Osteoblast (primary cell): ENCODE data around the gene TBC1D5. TPM values are rescaled to one million over a fixed set of nuclear protein-coding genes. Genes with fewer than 3 reads are reported as not detected.

Experiments used
- DNase-seq: peaks from one replicate; pipeline ENCODE4 v3.0.0; 2011; ENCODE audit warnings: low spot score, mixed read lengths; ENCODE audit not compliant: insufficient read length; ENCODE audit errors: missing footprints
- H2AFZ ChIP-seq: 2 replicates; pipeline ENCODE4 v1.6.0; 2011; ENCODE audit warnings: mild to moderate bottlenecking, low read length
- H3K27ac ChIP-seq: 2 replicates; pipeline ENCODE4 v1.5.1; 2011; ENCODE audit warnings: mild to moderate bottlenecking, low read depth, low read length, moderate library complexity
- H3K27me3 ChIP-seq: 2 replicates; pipeline ENCODE4 v1.6.0; 2012; ENCODE audit warnings: mild to moderate bottlenecking, control low read depth, inconsistent platforms, low read length, moderate library complexity; ENCODE audit not compliant: insufficient read depth
- H3K36me3 ChIP-seq: 2 replicates; pipeline ENCODE4 v1.5.1; 2011; ENCODE audit warnings: mild to moderate bottlenecking, low read length, control low read depth, moderate library complexity; ENCODE audit not compliant: insufficient read depth
- H3K4me1 ChIP-seq: 2 replicates; pipeline ENCODE4 v1.5.1; 2011; ENCODE audit warnings: mild to moderate bottlenecking, low read length, control low read depth, moderate library complexity; ENCODE audit not compliant: insufficient read depth
- H3K4me2 ChIP-seq: 2 replicates; pipeline ENCODE4 v1.6.0; 2011; ENCODE audit warnings: mild to moderate bottlenecking, low read length; ENCODE audit not compliant: insufficient read depth
- H3K4me3 ChIP-seq: fragments of 200-600 bp; sonication (generic); 3 replicates; pipeline ENCODE4 v1.5.1; 2012; ENCODE audit warnings: mild to moderate bottlenecking, low read length, inconsistent platforms; ENCODE audit not compliant: insufficient read depth
- H3K79me2 ChIP-seq: 2 replicates; pipeline ENCODE4 v1.6.0; 2012; ENCODE audit warnings: mild to moderate bottlenecking, low read length, control low read depth, inconsistent platforms; ENCODE audit not compliant: insufficient read depth
- H3K9me3 ChIP-seq: 2 replicates; pipeline ENCODE4 v1.5.1; 2011; ENCODE audit warnings: low read depth, low read length, control low read depth
- H4K20me1 ChIP-seq: 2 replicates; pipeline ENCODE4 v1.6.0; 2012; ENCODE audit warnings: mild to moderate bottlenecking, low read length, control low read depth; ENCODE audit not compliant: insufficient read depth
- total RNA-seq: library from RNA; depleted of rRNA; stranded (reverse); fragments of >200 nt; gene quantifications from 2 replicates; pipeline ENCODE4 v1.2.3, GENCODE V29; 2012
- TF ChIP-seq, protein P1 (sequence below): IDR thresholded peaks from 2 replicates; pipeline ENCODE4 v1.5.1; 2011; ENCODE audit warnings: mild to moderate bottlenecking, low read depth, low read length, moderate library complexity; ENCODE audit errors: extremely low read depth

Gene TBC1D5
- total RNA-seq, 1 donor = 117 TPM

GRCh38 chr3:17411157-17411877 is 331.1 kb downstream of the TBC1D5 start:
- no peak overlapping the region for H2AFZ ChIP-seq
- no peak overlapping the region for H3K4me2 ChIP-seq
- TF ChIP-seq, protein P1, sequence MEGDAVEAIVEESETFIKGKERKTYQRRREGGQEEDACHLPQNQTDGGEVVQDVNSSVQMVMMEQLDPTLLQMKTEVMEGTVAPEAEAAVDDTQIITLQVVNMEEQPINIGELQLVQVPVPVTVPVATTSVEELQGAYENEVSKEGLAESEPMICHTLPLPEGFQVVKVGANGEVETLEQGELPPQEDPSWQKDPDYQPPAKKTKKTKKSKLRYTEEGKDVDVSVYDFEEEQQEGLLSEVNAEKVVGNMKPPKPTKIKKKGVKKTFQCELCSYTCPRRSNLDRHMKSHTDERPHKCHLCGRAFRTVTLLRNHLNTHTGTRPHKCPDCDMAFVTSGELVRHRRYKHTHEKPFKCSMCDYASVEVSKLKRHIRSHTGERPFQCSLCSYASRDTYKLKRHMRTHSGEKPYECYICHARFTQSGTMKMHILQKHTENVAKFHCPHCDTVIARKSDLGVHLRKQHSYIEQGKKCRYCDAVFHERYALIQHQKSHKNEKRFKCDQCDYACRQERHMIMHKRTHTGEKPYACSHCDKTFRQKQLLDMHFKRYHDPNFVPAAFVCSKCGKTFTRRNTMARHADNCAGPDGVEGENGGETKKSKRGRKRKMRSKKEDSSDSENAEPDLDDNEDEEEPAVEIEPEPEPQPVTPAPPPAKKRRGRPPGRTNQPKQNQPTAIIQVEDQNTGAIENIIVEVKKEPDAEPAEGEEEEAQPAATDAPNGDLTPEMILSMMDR = no peak
- no peaks in the 10 kb centered on the region for H4K20me1 ChIP-seq
- H3K9me3 ChIP-seq = no peaks in the 10 kb centered on the region
- no peak for DNase-seq
- no peaks in the 10 kb centered on the region for H3K36me3 ChIP-seq
- no peaks in the 10 kb centered on the region for H3K79me2 ChIP-seq
- no peaks in the 10 kb centered on the region for H3K27me3 ChIP-seq
- H3K4me3 ChIP-seq = no peak overlapping the region
- H3K4me1 ChIP-seq = no peaks in the 10 kb centered on the region
- no peak overlapping the region for H3K27ac ChIP-seq

DNA sequence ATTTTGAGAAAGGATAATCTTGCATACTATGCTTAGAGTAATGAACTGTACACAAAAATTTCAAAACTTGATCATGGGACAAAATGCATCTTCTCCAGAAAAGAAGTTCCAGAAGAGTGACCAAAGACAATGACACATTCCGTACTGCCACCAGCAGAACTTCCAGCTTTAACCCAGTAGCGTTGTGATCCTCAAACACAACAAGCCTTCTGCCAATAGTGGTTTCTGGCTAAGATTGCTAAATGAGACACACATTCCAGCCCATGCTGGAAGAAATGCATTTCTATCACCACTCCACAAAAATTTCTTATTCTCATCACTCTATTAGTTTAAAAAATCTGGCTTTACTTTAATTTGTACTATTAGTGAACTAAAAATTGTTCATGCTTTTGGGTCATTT is 334.9 kb downstream of the TBC1D5 start:
- Histone ChIP-seq H4K20me1 (no peaks in the 10 kb centered on the region), H3K27me3 (no peaks in the 10 kb centered on the region), H3K79me2 (no peaks in the 10 kb centered on the region), H2AFZ (no peak overlapping the region), H3K36me3 (no peaks in the 10 kb centered on the region), H3K4me1 (no peaks in the 10 kb centered on the region), H3K4me3 (no peak overlapping the region), H3K4me2 (no peak overlapping the region), H3K27ac (no peak overlapping the region), H3K9me3 (no peaks in the 10 kb centered on the region)
- TF ChIP-seq, protein P1 = no peak
- DNase-seq = no peak

GRCh38 chr3:17404548-17404947 is 337.9 kb downstream of the TBC1D5 start:
- peaks cover 4% of the 10 kb centered on the region for H3K4me1 ChIP-seq
- TF ChIP-seq, protein P1 = no peak

GRCh38 chr3:17402442-17402841 is 340.0 kb downstream of the TBC1D5 start:
- no peaks in the 10 kb centered on the region for H3K79me2 ChIP-seq
- no peak for DNase-seq
- peaks cover 4% of the 10 kb centered on the region for H3K4me1 ChIP-seq
- no peak overlapping the region for H2AFZ ChIP-seq
- TF ChIP-seq, protein P1 = no peak
- no peak overlapping the region for H3K27ac ChIP-seq
- H4K20me1 ChIP-seq = peaks cover 5% of the 10 kb centered on the region
- H3K27me3 ChIP-seq = no peaks in the 10 kb centered on the region
- H3K9me3 ChIP-seq = no peaks in the 10 kb centered on the region
- no peak overlapping the region for H3K4me3 ChIP-seq
- peaks cover 3% of the 10 kb centered on the region for H3K36me3 ChIP-seq
- H3K4me2 ChIP-seq = no peak overlapping the region

More at GRCh38 chr3:17404548-17404947, 337.9 kb downstream of the TBC1D5 start:
- Histone ChIP-seq H4K20me1 (peaks cover 5% of the 10 kb centered on the region), H3K79me2 (no peaks in the 10 kb centered on the region), H3K36me3 (peaks cover 3% of the 10 kb centered on the region), H3K4me2 (no peak overlapping the region), H3K4me3 (no peak overlapping the region), H3K27ac (no peak overlapping the region), H3K27me3 (no peaks in the 10 kb centered on the region), H2AFZ (no peak overlapping the region), H3K9me3 (no peaks in the 10 kb centered on the region)
- peak; percentile 3 for DNase-seq
